Muscle of leg (tissue), 11 donors: ENCODE results near the gene RRBP1. TPM values are rescaled to one million over a fixed set of nuclear protein-coding genes. Genes with fewer than 3 reads are reported as not detected.

ENCODE experiments used
- DNase-seq: peaks from one replicate; pipeline ENCODE4 v3.0.0; 2013
- H3K27ac ChIP-seq: one replicate; pipeline ENCODE4 v1.5.1; 2013; ENCODE audit warnings: mild to moderate bottlenecking, low read length, control low read depth
- H3K27me3 ChIP-seq: one replicate; pipeline ENCODE4 v1.6.1; 2013; ENCODE audit warnings: low read length; ENCODE audit not compliant: control insufficient read depth, insufficient read depth
- H3K36me3 ChIP-seq: one replicate; pipeline ENCODE4 v1.6.1; 2013; ENCODE audit warnings: low read length; ENCODE audit not compliant: control insufficient read depth, insufficient read depth
- H3K4me1 ChIP-seq: one replicate; pipeline ENCODE4 v1.6.1; 2013; ENCODE audit warnings: low read length; ENCODE audit not compliant: control insufficient read depth, insufficient read depth
- H3K4me3 ChIP-seq: one replicate; pipeline ENCODE4 v1.5.1; 2013; ENCODE audit warnings: low read length, control low read depth
- H3K9me3 ChIP-seq: replicated peaks from 2 replicates; pipeline ENCODE4 v1.6.1; 2013; ENCODE audit warnings: low read depth, low read length; ENCODE audit not compliant: control insufficient read depth
- WGBS: methylation state at CpG from one replicate; pipeline ENCODE4 v1.1.5; 2013; ENCODE audit warnings: missing lambda C conversion rate; ENCODE audit not compliant: insufficient coverage; 5-methylcytosine and 5-hydroxymethylcytosine counted together
- polyA plus RNA-seq, 8 donors: library from polyadenylated mRNA; unstranded; fragments of 120-200 nt; gene quantifications; one replicate each; pipeline versions ENCODE4 v1.2.1 to v1.2.3, GENCODE V29; 2013; ENCODE audit warnings: inconsistent platforms in 1 of 8, low replicate concordance in 1 of 8; ENCODE audit not compliant: insufficient read length in 8 of 8, insufficient read depth in 1 of 8
- total RNA-seq: library from RNA; stranded (reverse); fragments of 120-200 nt; gene quantifications from one replicate; pipeline ENCODE4 v1.2.4, GENCODE V29; 2013

RRBP1 gene
- total and polyA plus RNA-seq, 9 donors = 99.5 to 178 (median 134) TPM

DNA sequence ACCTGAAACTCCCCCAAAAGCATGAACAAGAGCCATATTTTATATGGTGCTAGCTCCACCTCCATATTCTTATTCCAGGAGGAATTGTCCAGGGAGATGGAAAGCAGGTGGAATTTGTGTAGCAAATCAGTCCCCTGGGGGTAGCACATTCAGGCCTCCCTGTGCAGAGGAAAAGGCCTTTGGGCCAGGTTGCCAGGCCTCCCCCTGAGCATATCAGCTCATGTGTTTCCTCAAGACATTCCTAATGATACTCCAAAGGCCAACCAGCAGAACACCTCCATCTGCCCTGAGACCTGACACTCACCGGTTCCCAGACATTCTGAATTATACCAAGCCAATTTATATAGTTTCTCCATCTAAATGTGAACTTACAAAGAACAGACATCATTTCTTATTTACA, 15.1 kb upstream of the RRBP1 start:
- 75% methylated on average over 1 of the region's 1 CpG for WGBS
- H3K27me3 ChIP-seq = no peaks in the 10 kb centered on the region
- H3K4me1 ChIP-seq = no peaks in the 10 kb centered on the region
- no peaks in the 10 kb centered on the region for H3K36me3 ChIP-seq
- DNase-seq = no peak
- H3K4me3 ChIP-seq = no peak overlapping the region
- peaks cover 6% of the 10 kb centered on the region for H3K9me3 ChIP-seq
- H3K27ac ChIP-seq = no peak overlapping the region

DNA sequence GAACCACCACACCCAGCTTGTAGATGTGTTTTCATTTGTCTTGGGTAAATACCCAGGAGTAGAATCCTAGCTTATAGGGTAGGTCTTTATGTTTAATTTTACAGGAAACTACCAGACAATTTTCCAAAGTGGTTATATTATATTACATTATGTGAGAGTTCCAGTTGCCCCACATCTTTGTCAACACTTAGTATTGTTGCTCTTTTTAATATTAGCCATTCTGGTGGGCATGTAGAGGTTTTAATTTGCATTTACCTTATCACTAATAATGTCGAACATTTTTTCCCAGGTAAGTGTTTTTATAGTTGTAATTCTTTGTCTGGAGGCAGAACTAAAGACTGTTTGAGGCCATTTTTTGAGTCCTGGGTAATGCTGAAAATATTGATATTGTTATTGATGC, 14.2 kb upstream of the RRBP1 start:
- no peak overlapping the region for H3K4me3 ChIP-seq
- H3K4me1 ChIP-seq = no peaks in the 10 kb centered on the region
- WGBS = no CpG with 5 or more reads among the region's 1 CpG
- H3K9me3 ChIP-seq = peaks cover 6% of the 10 kb centered on the region
- H3K27ac ChIP-seq = no peak overlapping the region
- no peaks in the 10 kb centered on the region for H3K36me3 ChIP-seq
- no peaks in the 10 kb centered on the region for H3K27me3 ChIP-seq
- DNase-seq = no peak

DNA sequence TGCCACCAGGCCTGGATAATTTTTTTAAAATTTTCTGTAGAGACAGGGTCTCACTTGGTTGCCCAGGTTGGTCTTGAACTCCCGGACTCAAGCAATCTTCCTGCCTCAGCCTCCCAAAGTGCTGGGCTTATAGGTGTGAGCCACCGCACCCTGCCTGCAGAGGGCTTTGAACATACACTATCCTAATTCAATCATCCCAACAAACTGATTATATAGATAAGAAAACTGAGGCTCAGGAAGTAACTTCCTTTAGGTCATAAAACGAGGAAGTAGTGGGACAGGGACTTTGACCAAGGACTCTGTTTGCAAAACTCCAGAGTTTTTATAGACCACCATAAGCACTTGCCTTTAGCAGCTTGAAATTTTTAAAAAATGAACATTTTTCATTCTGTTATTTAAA, 12.7 kb upstream of the RRBP1 start:
- WGBS = no CpG with 5 or more reads among the region's 3 CpGs
- Histone ChIP-seq H3K27ac (no peak overlapping the region), H3K4me1 (no peaks in the 10 kb centered on the region), H3K9me3 (peaks cover 13% of the 10 kb centered on the region), H3K4me3 (no peak overlapping the region), H3K36me3 (no peaks in the 10 kb centered on the region), H3K27me3 (no peaks in the 10 kb centered on the region)
- DNase-seq = no peak

DNA sequence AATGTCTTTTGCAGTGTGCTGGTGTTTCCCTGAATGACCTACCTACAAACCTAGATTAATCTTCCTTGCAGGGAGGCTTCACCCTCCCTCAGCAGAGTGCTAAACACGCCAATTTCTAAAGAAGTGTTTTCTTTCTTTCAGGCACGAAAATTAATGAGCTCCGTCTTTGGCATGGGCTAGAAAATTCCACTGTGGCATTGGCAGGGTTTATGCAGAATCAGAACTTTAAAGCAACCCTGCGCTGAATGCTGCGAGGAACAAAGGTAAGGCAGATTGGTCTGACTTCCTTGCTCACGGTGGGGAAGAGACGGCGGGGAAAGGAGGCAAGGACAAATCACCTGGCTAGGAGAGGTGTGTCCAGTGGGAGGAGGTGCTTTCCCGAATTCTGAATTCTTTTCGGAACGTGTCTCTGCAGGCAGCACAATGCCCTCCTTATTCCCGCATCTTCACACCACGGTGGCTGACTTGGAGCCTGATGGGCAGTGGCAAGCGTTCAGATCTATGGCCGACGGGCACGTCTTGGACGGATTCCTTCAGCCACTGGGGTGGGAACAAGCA, 11.5 kb upstream of the RRBP1 start:
- Histone ChIP-seq H3K4me1 (no peaks in the 10 kb centered on the region), H3K36me3 (no peaks in the 10 kb centered on the region), H3K9me3 (peaks cover 13% of the 10 kb centered on the region), H3K27me3 (no peaks in the 10 kb centered on the region), H3K4me3 (no peak overlapping the region), H3K27ac (no peak overlapping the region)
- DNase-seq = peak; percentile 42
- WGBS = 67% methylated on average over 18 of the region's 18 CpGs

GRCh38 chr20:17691758-17692157, 9.7 kb upstream of the RRBP1 start:
- DNase-seq = no peak
- Histone ChIP-seq H3K4me3 (no peak overlapping the region), H3K36me3 (no peaks in the 10 kb centered on the region), H3K9me3 (peaks cover 13% of the 10 kb centered on the region), H3K4me1 (no peaks in the 10 kb centered on the region), H3K27me3 (peaks cover 2% of the 10 kb centered on the region), H3K27ac (no peak overlapping the region)
- 80% methylated on average over 1 of the region's 2 CpGs for WGBS

DNA sequence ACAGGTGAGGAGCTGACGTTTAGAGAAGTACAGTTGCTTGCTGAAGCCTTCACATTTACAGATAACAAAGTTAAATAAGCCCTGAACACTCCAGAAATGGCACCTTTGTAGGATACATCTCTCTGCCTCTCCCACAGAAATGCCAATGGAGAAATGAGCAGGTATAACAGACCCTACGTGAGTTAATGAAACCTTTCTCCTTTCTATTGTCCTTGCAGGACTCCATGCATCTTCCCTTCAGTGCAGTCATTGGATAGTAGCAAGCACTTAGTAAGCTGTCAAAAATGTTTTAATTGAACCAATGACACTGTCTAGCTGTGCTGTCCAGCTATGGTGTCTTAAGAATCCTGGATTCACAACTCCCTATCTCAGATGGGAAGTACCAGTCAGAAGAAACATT, 8.1 kb upstream of the RRBP1 start:
- Histone ChIP-seq H3K4me1 (no peaks in the 10 kb centered on the region), H3K9me3 (peaks cover 7% of the 10 kb centered on the region), H3K27me3 (peaks cover 2% of the 10 kb centered on the region), H3K4me3 (no peak overlapping the region), H3K36me3 (no peaks in the 10 kb centered on the region), H3K27ac (no peak overlapping the region)
- DNase-seq = no peak
- WGBS = no CpG with 5 or more reads among the region's 2 CpGs

DNA sequence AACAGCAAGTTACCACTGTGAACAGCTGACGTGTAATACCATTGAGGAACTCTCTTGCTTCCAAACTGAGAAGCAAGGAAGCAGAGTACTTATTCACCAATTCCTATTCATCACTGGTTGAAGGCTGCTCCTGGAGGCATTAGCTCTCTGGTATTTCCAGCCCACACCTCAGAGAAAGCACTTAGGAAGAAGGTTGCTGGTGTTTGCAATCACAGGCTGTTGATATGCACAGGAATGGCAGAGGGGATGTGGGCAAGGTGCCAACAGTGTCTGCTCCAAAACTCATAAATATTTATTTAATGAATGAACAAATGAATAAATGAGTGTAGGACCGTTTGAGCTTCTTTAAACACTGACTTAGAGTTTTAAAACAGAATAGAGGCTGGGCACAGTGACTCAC, 6.9 kb upstream of the RRBP1 start:
- no peak for DNase-seq
- WGBS = 60% methylated on average over 1 of the region's 2 CpGs
- Histone ChIP-seq H3K9me3 (peaks cover 7% of the 10 kb centered on the region), H3K27me3 (peaks cover 9% of the 10 kb centered on the region), H3K4me1 (no peaks in the 10 kb centered on the region), H3K27ac (no peak overlapping the region), H3K4me3 (no peak overlapping the region), H3K36me3 (no peaks in the 10 kb centered on the region)

DNA sequence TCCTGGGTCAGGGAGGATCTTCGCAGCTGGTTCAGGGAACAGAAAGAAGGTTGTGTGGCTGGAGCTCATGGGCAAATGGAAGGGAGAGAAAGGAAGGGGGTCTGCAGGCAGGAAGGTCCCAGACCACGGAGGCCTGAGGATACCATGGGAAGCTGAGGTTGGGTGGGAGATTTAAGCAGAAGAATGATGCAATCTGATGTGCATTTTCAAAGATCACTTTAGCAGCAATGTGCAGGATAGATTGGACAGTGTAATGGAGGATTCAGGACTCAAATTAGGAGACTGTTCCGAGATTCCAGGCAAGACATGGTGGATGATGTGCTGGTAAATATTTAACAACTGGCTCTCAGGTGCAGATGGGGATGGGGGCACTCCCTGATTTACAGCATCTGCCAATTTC, 5.8 kb upstream of the RRBP1 start:
- no peak overlapping the region for H3K4me3 ChIP-seq
- no peak overlapping the region for H3K27ac ChIP-seq
- peaks cover 7% of the 10 kb centered on the region for H3K9me3 ChIP-seq
- no peak for DNase-seq
- 82% methylated on average over 2 of the region's 3 CpGs for WGBS
- peaks cover 11% of the 10 kb centered on the region for H3K27me3 ChIP-seq
- H3K36me3 ChIP-seq = no peaks in the 10 kb centered on the region
- H3K4me1 ChIP-seq = peaks cover 1% of the 10 kb centered on the region

GRCh38 chr20:17685168-17685567, 3.1 kb upstream of the RRBP1 start:
- DNase-seq = no peak
- no peak overlapping the region for H3K27ac ChIP-seq

GRCh38 chr20:17684077-17684888, 2.2 kb upstream of the RRBP1 start:
- no peaks in the 10 kb centered on the region for H3K9me3 ChIP-seq
- H3K27me3 ChIP-seq = peaks cover 11% of the 10 kb centered on the region
- peaks cover 8% of the 10 kb centered on the region for H3K36me3 ChIP-seq
- H3K27ac ChIP-seq = no peak overlapping the region
- H3K4me3 ChIP-seq = no peak overlapping the region
- DNase-seq = no peak
- 79% methylated on average over 4 of the region's 13 CpGs for WGBS
- H3K4me1 ChIP-seq = peaks cover 16% of the 10 kb centered on the region

More at GRCh38 chr20:17685168-17685567, 3.1 kb upstream of the RRBP1 start:
- WGBS = 44% methylated on average over 1 of the region's 1 CpG
- peaks cover 1% of the 10 kb centered on the region for H3K9me3 ChIP-seq
- peaks cover 3% of the 10 kb centered on the region for H3K36me3 ChIP-seq
- no peak overlapping the region for H3K4me3 ChIP-seq
- H3K27me3 ChIP-seq = peaks cover 11% of the 10 kb centered on the region
- peaks cover 10% of the 10 kb centered on the region for H3K4me1 ChIP-seq
